ENCODE results near the gene S100A2. TPM values are rescaled to one million over a fixed set of nuclear protein-coding genes. Genes with fewer than 3 reads are reported as not detected.
A peak's percentile ranks its signal among the peaks of the same experiment; 100 is the strongest.

S100A2 gene
- total and polyA plus RNA-seq, 2 of the 13 experiments (the other 11 are each of a cell fraction or from before 2014, with no cell fraction given) = 1.2 TPM

DNA sequence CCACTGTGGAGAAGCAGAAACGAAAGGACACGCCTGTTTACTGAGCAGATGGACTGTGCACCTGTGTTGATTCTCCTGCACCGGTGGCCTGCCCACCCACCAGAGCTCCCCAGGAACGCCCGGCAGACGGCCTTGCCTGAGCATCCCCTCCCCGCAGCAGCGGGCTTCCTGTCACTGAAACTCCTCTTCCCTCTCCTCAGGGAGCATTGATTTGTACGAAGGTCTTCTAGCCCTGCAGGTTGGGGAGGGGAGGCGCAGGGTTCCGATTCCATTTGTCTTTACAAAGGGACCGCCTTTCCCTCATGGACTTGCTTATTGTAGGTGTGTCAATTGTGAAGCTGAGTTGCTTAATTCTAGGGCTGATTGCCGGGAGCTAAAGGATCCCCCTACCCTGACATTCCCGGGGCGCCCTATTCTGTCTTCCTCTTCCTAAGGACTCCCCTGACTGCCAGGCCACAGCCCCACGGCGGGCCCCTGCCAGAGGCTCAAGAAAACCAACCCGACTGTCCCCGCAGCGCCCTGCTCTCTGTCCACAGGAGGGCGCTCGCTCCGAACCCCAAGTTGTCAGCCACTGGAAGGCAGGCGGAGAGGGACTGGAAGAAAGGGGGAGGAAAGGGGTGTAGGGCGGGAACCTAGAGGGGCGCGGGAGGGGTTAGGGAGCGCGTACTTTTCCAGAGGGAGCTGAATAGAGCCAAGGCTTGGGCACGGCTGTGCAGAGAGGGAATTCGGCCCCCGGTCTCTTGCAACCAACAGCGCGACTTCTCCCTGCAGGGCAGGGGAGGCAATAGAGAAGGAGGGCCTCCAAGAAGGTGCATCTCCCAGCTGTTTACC, 32.7 kb downstream of the S100A2 start (continued):
- TF ChIP-seq, protein P1, sequence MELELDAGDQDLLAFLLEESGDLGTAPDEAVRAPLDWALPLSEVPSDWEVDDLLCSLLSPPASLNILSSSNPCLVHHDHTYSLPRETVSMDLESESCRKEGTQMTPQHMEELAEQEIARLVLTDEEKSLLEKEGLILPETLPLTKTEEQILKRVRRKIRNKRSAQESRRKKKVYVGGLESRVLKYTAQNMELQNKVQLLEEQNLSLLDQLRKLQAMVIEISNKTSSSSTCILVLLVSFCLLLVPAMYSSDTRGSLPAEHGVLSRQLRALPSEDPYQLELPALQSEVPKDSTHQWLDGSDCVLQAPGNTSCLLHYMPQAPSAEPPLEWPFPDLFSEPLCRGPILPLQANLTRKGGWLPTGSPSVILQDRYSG (CRISPR knock-in tag; IDR thresholded peaks at IDR 0.05) = no peak
- no peak for TF ChIP-seq ZNF260 (CRISPR knock-in tag; IDR thresholded peaks at IDR 0.05; ENCODE audit: borderline replicate concordance, low read depth)
- TF ChIP-seq, protein P2, sequence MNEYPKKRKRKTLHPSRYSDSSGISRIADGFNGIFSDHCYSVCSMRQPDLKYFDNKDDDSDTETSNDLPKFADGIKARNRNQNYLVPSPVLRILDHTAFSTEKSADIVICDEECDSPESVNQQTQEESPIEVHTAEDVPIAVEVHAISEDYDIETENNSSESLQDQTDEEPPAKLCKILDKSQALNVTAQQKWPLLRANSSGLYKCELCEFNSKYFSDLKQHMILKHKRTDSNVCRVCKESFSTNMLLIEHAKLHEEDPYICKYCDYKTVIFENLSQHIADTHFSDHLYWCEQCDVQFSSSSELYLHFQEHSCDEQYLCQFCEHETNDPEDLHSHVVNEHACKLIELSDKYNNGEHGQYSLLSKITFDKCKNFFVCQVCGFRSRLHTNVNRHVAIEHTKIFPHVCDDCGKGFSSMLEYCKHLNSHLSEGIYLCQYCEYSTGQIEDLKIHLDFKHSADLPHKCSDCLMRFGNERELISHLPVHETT (CRISPR knock-in tag; conservative IDR thresholded peaks at IDR 0.05) = 0 out of 2 replicates have a peak, but pooled peaks have one; percentile 11
- TF ChIP-seq CEBPG (CRISPR knock-in tag; IDR thresholded peaks at IDR 0.05) = no peak
- TF ChIP-seq SYNCRIP (IDR thresholded peaks at IDR 0.05; ENCODE audit: insufficient read depth, low read depth, low read length) = no peak
- TF ChIP-seq RBFOX2 (IDR thresholded peaks at IDR 0.05; ENCODE audit: low read depth, low read length) = no peak
- TF ChIP-seq FOXP1 (IDR thresholded peaks at IDR 0.05) = no peak
- TF ChIP-seq FOXP1 (CRISPR knock-in tag; IDR thresholded peaks at IDR 0.05) = peak; percentile 74
- TF ChIP-seq PHF5A (CRISPR knock-in tag; IDR thresholded peaks at IDR 0.05; ENCODE audit: low read depth, unreplicated experiment) = no peak
- TF ChIP-seq SMARCE1 (IDR thresholded peaks at IDR 0.05; ENCODE audit: borderline replicate concordance) = no peak
- no peak for TF ChIP-seq ZNF253 (CRISPR knock-in tag; IDR thresholded peaks at IDR 0.05; ENCODE audit: borderline replicate concordance)
- no peak for TF ChIP-seq RCOR2 (CRISPR knock-in tag; IDR thresholded peaks at IDR 0.05)
- TF ChIP-seq DR1 (CRISPR knock-in tag; IDR thresholded peaks at IDR 0.05) = no peak
- TF ChIP-seq SP2 (CRISPR knock-in tag; IDR thresholded peaks at IDR 0.05) = no peak
- TF ChIP-seq TEAD3 (CRISPR knock-in tag; optimal IDR thresholded peaks at IDR 0.05; ENCODE audit: borderline replicate concordance) = peak; percentile 21
- TF ChIP-seq ZNF12 (CRISPR knock-in tag; IDR thresholded peaks at IDR 0.05) = no peak
- no peak for TF ChIP-seq ZNF30 (CRISPR knock-in tag; IDR thresholded peaks at IDR 0.05)
- TF ChIP-seq ZNF619 (CRISPR knock-in tag; IDR thresholded peaks at IDR 0.05) = no peak
- no peak for TF ChIP-seq AKAP8 (CRISPR knock-in tag; IDR thresholded peaks at IDR 0.05)
- TF ChIP-seq, protein P3, sequence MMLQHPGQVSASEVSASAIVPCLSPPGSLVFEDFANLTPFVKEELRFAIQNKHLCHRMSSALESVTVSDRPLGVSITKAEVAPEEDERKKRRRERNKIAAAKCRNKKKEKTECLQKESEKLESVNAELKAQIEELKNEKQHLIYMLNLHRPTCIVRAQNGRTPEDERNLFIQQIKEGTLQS (CRISPR knock-in tag; IDR thresholded peaks at IDR 0.05) = no peak
- no peak for TF ChIP-seq SMAD1 (CRISPR knock-in tag; IDR thresholded peaks at IDR 0.05; ENCODE audit: borderline replicate concordance, low read depth)
- TF ChIP-seq ZNF451 (CRISPR knock-in tag; IDR thresholded peaks at IDR 0.05) = no peak
- no peak; the same call in 1 of the 2 replicates for TF ChIP-seq JUND (CRISPR knock-in tag; IDR thresholded peaks at IDR 0.05)
- TF ChIP-seq, protein P4, sequence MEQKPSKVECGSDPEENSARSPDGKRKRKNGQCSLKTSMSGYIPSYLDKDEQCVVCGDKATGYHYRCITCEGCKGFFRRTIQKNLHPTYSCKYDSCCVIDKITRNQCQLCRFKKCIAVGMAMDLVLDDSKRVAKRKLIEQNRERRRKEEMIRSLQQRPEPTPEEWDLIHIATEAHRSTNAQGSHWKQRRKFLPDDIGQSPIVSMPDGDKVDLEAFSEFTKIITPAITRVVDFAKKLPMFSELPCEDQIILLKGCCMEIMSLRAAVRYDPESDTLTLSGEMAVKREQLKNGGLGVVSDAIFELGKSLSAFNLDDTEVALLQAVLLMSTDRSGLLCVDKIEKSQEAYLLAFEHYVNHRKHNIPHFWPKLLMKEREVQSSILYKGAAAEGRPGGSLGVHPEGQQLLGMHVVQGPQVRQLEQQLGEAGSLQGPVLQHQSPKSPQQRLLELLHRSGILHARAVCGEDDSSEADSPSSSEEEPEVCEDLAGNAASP (CRISPR knock-in tag; IDR thresholded peaks at IDR 0.05; ENCODE audit: borderline replicate concordance) = no peak
- no peak for TF ChIP-seq SETDB1 (CRISPR knock-in tag; IDR thresholded peaks at IDR 0.05; ENCODE audit: borderline replicate concordance)
- TF ChIP-seq ZNF816 (CRISPR knock-in tag; IDR thresholded peaks at IDR 0.05; ENCODE audit: borderline replicate concordance) = no peak
- TF ChIP-seq ZFP41 (CRISPR knock-in tag; IDR thresholded peaks at IDR 0.05; ENCODE audit: borderline replicate concordance) = no peak
- TF ChIP-seq, protein P5, sequence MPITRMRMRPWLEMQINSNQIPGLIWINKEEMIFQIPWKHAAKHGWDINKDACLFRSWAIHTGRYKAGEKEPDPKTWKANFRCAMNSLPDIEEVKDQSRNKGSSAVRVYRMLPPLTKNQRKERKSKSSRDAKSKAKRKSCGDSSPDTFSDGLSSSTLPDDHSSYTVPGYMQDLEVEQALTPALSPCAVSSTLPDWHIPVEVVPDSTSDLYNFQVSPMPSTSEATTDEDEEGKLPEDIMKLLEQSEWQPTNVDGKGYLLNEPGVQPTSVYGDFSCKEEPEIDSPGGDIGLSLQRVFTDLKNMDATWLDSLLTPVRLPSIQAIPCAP (CRISPR knock-in tag; IDR thresholded peaks at IDR 0.05; ENCODE audit: low read depth) = no peak

Data from HepG2 (cell line).